ENCODE data around the gene ASPSCR1. TPM values are rescaled to one million over a fixed set of nuclear protein-coding genes. Genes with fewer than 3 reads are reported as not detected.

Gene ASPSCR1
- total and polyA plus RNA-seq, 2 of the 13 experiments (the other 11 are each of a cell fraction or from before 2014, with no cell fraction given): 274 to 314 TPM

DNA sequence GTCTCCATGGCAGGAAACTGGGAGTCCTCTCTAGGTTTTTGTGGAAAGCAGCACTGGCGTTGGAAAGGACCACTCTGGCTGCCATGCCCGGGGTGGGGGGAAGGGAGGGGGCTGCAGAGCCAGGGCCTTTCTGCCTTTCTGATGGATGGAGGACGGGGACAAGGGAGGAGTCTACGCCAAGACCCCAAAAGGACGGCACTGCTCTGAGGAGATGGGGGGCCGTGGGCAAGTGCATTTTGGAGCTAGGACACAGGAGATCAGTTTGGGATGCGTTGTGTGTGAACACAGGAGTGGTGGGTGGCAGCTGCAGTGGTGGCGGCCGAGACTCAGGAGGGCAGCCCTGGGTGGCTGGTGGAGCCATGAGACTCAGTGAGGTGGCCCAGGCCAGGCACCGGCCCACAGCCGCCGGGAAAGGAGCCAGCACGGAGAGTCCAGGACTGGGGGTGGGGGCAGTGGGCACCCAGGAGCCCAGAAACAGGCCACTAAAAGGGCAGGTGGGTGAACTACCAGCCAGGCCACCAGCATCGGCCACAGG, 43.2 kb downstream of the ASPSCR1 start (continued):
- TF ChIP-seq, protein P1, sequence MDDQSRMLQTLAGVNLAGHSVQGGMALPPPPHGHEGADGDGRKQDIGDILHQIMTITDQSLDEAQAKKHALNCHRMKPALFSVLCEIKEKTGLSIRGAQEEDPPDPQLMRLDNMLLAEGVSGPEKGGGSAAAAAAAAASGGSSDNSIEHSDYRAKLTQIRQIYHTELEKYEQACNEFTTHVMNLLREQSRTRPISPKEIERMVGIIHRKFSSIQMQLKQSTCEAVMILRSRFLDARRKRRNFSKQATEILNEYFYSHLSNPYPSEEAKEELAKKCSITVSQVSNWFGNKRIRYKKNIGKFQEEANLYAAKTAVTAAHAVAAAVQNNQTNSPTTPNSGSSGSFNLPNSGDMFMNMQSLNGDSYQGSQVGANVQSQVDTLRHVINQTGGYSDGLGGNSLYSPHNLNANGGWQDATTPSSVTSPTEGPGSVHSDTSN (CRISPR knock-in tag; IDR thresholded peaks at IDR 0.05; ENCODE audit: borderline replicate concordance): peak; percentile 60; the same call in 1 of the 2 replicates
- TF ChIP-seq ATF7 (IDR thresholded peaks at IDR 0.05) (no peak), ATF7 (CRISPR knock-in tag; IDR thresholded peaks at IDR 0.05) (no peak), REST (IDR thresholded peaks at IDR 0.05; ENCODE audit: borderline replicate concordance in 1 of 2, low read depth in 1 of 2, low read length in 2 of 2) (no peak), NRL (CRISPR knock-in tag; IDR thresholded peaks at IDR 0.05; ENCODE audit: borderline replicate concordance) (0 out of 2 replicates have a peak, but pooled peaks have one; percentile 21), ZSCAN20 (CRISPR knock-in tag; IDR thresholded peaks at IDR 0.05; ENCODE audit: borderline replicate concordance) (0 out of 2 replicates have a peak, but pooled peaks have one; percentile 31), ZNF224 (CRISPR knock-in tag; IDR thresholded peaks at IDR 0.05) (0 out of 2 replicates have a peak, but pooled peaks have one; percentile 9), ZNF552 (CRISPR knock-in tag; IDR thresholded peaks at IDR 0.05; ENCODE audit: borderline replicate concordance) (no peak), ZNF788 (CRISPR knock-in tag; IDR thresholded peaks at IDR 0.05; ENCODE audit: borderline replicate concordance) (no peak), YY1 (IDR thresholded peaks at IDR 0.05; ENCODE audit: insufficient read depth, insufficient replicate concordance, low read depth, low read length) (no peak), ZNF720 (CRISPR knock-in tag; IDR thresholded peaks at IDR 0.05) (no peak), TP53 (CRISPR knock-in tag; conservative IDR thresholded peaks at IDR 0.05) (no peak), NCOA2 (CRISPR knock-in tag; IDR thresholded peaks at IDR 0.05) (no peak), TSC22D2 (CRISPR knock-in tag; IDR thresholded peaks at IDR 0.05; ENCODE audit: borderline replicate concordance) (0 out of 2 replicates have a peak, but pooled peaks have one; percentile 13), NCOR1 (IDR thresholded peaks at IDR 0.05; ENCODE audit: borderline replicate concordance, low read length) (no peak), PPARG (CRISPR knock-in tag; conservative IDR thresholded peaks at IDR 0.05) (no peak), RFXAP (CRISPR knock-in tag; IDR thresholded peaks at IDR 0.05; ENCODE audit: borderline replicate concordance) (no peak), MYPOP (CRISPR knock-in tag; IDR thresholded peaks at IDR 0.05) (no peak), ZMYM4 (CRISPR knock-in tag; IDR thresholded peaks at IDR 0.05) (peak; percentile 11; the same call in 1 of the 2 replicates), EZH2 (conservative IDR thresholded peaks at IDR 0.05; ENCODE audit: low read depth, low read length) (no peak)
- TF ChIP-seq, protein P2, sequence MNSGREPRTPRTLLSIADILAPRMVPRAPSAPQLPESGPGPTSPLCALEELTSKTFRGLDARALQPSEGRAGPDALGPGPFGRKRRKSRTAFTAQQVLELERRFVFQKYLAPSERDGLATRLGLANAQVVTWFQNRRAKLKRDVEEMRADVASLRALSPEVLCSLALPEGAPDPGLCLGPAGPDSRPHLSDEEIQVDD (CRISPR knock-in tag; IDR thresholded peaks at IDR 0.05; ENCODE audit: borderline replicate concordance): no peak
- TF ChIP-seq, protein P3, sequence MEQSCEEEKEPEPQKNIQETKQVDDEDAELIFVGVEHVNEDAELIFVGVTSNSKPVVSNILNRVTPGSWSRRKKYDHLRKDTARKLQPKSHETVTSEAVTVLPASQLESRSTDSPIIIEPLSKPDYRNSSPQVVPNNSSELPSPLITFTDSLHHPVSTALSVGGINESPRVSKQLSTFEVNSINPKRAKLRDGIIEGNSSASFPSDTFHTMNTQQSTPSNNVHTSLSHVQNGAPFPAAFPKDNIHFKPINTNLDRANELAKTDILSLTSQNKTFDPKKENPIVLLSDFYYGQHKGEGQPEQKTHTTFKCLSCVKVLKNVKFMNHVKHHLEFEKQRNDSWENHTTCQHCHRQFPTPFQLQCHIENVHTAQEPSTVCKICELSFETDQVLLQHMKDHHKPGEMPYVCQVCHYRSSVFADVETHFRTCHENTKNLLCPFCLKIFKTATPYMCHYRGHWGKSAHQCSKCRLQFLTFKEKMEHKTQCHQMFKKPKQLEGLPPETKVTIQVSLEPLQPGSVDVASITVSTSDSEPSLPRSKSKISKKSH (CRISPR knock-in tag; IDR thresholded peaks at IDR 0.05; ENCODE audit: borderline replicate concordance): no peak
